ENCODE results near the gene EYA3.
A peak's percentile ranks its signal among the peaks of the same experiment; 100 is the strongest.

EYA3 gene

DNA sequence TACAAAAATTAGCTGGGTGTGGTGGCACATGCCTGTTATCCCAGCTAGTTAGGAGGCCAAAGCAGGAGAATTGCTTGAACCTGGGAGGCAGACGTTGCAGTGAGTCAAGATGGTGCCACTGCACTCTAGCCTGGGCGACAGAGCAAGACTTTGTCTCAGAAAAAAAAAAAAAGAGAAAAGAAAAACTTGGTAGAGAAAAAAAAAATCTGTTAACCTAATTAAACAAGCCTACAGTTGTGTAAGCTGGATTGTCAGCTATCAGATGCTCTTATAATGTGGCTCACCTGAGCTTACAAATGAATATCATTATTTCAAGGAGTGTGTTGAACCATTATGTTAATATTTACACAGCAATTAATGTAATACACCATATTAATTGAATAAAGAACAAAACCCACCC is 26.4 kb upstream of the EYA3 start:
- no peak overlapping the region for H2AK5ac ChIP-seq (ENCODE audit: low read length)
- no peak for DNase-seq

DNA sequence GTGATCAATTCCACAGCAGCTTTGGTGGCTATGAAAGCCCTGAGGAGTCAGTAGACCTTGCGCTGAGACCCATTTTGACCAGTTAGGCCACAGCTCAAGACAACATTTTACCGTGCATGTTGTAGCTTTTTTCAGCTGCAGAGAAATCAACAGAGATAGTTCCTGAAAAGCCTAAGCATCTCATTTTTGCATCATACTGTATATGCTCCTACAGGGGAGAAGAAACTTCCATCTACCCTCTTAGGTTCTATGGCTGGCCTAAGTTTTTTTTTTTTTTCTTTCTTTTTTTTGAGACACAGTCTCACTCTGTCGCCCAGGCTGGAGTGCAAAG is 24.8 kb upstream of the EYA3 start:
- no peak overlapping the region for H3K56ac ChIP-seq (ENCODE audit: low read length)
- no peaks in the 10 kb centered on the region for H3K79me1 ChIP-seq (ENCODE audit: low read length)
- H3K9ac ChIP-seq (ENCODE audit: low read length): no peak overlapping the region
- no peaks in the 10 kb centered on the region for H3K36me3 ChIP-seq (ENCODE audit: control insufficient read depth, insufficient read depth, low read length)
- H3K27me3 ChIP-seq (ENCODE audit: insufficient read depth, low read length, poor library complexity): no peaks in the 10 kb centered on the region
- no peak overlapping the region for H2BK5ac ChIP-seq (ENCODE audit: low read length)
- no peaks in the 10 kb centered on the region for H3K4me1 ChIP-seq (ENCODE audit: control insufficient read depth, low read depth, low read length)
- DNase-seq: no peak
- H2AK5ac ChIP-seq (ENCODE audit: low read length): no peak overlapping the region
- no peak overlapping the region for H3K27ac ChIP-seq (ENCODE audit: low read depth, low read length)
- H4K8ac ChIP-seq (ENCODE audit: low read depth, low read length): no peak overlapping the region
- H2BK15ac ChIP-seq (replicated peaks; ENCODE audit: low read depth): no peak overlapping the region
- H3K4me2 ChIP-seq (ENCODE audit: low read length): no peak overlapping the region
- H2BK120ac ChIP-seq (ENCODE audit: low read depth, low read length): no peak overlapping the region
- H3K23ac ChIP-seq (ENCODE audit: low read length): no peak overlapping the region
- H4K5ac ChIP-seq (ENCODE audit: low read length): no peak overlapping the region
- H3K79me2 ChIP-seq (ENCODE audit: control insufficient read depth, insufficient read depth, low read length): no peaks in the 10 kb centered on the region
- WGBS (ENCODE audit: extremely low coverage, insufficient coverage, low lambda C conversion rate): no CpG with 5 or more reads among the region's 3 CpGs
- no peak overlapping the region for H3K4me3 ChIP-seq (ENCODE audit: low read length)
- no peak overlapping the region for H3K4ac ChIP-seq (ENCODE audit: low read depth, low read length)
- no peak overlapping the region for H3K18ac ChIP-seq (ENCODE audit: low read length)

More for the DNA sequence above, 26.4 kb upstream of the EYA3 start:
- Histone ChIP-seq H3K4me3 (ENCODE audit: low read length) (no peak overlapping the region), H3K4me2 (ENCODE audit: low read length) (no peak overlapping the region), H3K23ac (ENCODE audit: low read length) (no peak overlapping the region), H3K27ac (ENCODE audit: low read depth, low read length) (no peak overlapping the region), H3K36me3 (ENCODE audit: control insufficient read depth, insufficient read depth, low read length) (no peaks in the 10 kb centered on the region), H3K4ac (ENCODE audit: low read depth, low read length) (no peak overlapping the region), H2BK5ac (ENCODE audit: low read length) (no peak overlapping the region), H4K5ac (ENCODE audit: low read length) (no peak overlapping the region), H2BK120ac (ENCODE audit: low read depth, low read length) (no peak overlapping the region), H3K4me1 (ENCODE audit: control insufficient read depth, low read depth, low read length) (no peaks in the 10 kb centered on the region), H3K18ac (ENCODE audit: low read length) (no peak overlapping the region), H3K9ac (ENCODE audit: low read length) (no peak overlapping the region), H3K27me3 (ENCODE audit: insufficient read depth, low read length, poor library complexity) (no peaks in the 10 kb centered on the region), H4K8ac (ENCODE audit: low read depth, low read length) (no peak overlapping the region), H3K79me1 (ENCODE audit: low read length) (no peaks in the 10 kb centered on the region), H3K79me2 (ENCODE audit: control insufficient read depth, insufficient read depth, low read length) (no peaks in the 10 kb centered on the region), H3K56ac (ENCODE audit: low read length) (no peak overlapping the region), H2BK15ac (replicated peaks; ENCODE audit: low read depth) (no peak overlapping the region)
- WGBS (ENCODE audit: extremely low coverage, insufficient coverage, low lambda C conversion rate): no CpG with 5 or more reads among the region's 2 CpGs

DNA sequence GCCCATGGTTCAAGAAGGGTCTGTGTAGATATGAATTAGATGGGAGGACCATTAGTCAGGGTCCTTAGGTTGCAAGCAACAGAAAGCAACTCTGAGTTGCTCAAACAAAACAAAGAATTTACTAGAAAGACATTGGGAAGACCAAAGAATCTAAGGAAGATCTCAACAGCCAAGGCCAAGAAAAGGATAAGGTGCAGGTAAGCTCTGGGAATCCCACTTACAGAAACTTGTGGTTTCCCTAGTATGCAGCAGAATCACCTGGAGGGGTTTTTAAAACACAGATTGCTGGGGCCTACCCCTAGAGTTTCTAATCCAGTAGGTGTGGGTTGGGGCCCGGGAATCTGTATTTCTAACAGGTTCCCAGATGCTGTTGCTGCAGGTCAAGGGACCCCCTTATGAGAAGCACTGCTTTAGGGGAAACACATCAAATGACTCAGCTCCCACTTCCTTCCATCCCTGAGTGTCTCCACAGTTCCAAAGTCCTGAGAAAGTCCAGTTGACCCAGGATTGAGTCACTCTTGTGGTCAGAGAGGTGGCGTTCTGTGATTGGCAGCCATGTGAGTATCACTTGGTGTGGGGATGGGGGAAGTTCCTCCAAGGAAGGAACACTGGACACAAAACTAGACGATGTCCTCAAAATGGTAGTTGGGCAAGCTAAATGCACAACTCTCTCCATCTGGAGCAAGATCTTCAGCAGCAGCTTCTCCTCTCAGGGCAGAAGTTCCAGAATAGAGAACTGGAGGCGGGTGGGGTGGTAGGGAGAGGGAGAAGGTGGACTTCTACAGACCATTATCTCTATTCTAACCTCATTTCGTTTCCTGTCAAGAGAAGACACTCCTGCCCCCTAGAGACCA is 24.2 kb upstream of the EYA3 start:
- no CpG with 5 or more reads among the region's 5 CpGs for WGBS (ENCODE audit: extremely low coverage, insufficient coverage, low lambda C conversion rate)
- no peak overlapping the region for H3K27ac ChIP-seq (ENCODE audit: low read depth, low read length)

DNA sequence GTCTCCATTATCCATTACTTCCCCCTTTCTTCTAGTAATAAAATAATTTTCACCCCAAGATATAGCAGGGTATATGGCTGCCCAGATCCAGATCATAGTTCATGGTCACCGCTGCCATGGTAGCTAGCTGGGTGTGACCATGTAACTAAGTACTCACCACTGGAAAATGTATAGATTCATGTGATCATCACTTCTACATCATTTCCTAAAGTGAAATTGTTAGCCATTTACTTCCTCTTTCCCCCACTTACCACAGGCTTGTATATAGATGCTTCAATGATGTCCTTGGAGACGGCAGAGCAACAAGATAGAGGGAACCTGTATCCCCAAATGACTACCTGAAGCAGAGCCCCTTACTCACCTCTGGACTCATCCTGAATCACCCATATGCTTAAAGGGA is 22.7 kb upstream of the EYA3 start:
- Histone ChIP-seq H3K27ac (ENCODE audit: low read depth, low read length) (no peak overlapping the region), H3K56ac (ENCODE audit: low read length) (no peak overlapping the region), H3K79me1 (ENCODE audit: low read length) (no peaks in the 10 kb centered on the region)

More for the DNA sequence above, 24.2 kb upstream of the EYA3 start:
- H3K79me2 ChIP-seq (ENCODE audit: control insufficient read depth, insufficient read depth, low read length): no peaks in the 10 kb centered on the region
- no peaks in the 10 kb centered on the region for H3K4me1 ChIP-seq (ENCODE audit: control insufficient read depth, low read depth, low read length)
- no peak overlapping the region for H3K23ac ChIP-seq (ENCODE audit: low read length)
- H3K36me3 ChIP-seq (ENCODE audit: control insufficient read depth, insufficient read depth, low read length): no peaks in the 10 kb centered on the region
- H4K5ac ChIP-seq (ENCODE audit: low read length): no peak overlapping the region
- H2BK120ac ChIP-seq (ENCODE audit: low read depth, low read length): no peak overlapping the region
- no peaks in the 10 kb centered on the region for H3K79me1 ChIP-seq (ENCODE audit: low read length)
- no peak overlapping the region for H3K4me3 ChIP-seq (ENCODE audit: low read length)
- no peak overlapping the region for H3K4me2 ChIP-seq (ENCODE audit: low read length)
- no peaks in the 10 kb centered on the region for H3K27me3 ChIP-seq (ENCODE audit: insufficient read depth, low read length, poor library complexity)
- H4K8ac ChIP-seq (ENCODE audit: low read depth, low read length): no peak overlapping the region
- no peak overlapping the region for H2BK5ac ChIP-seq (ENCODE audit: low read length)
- no peak overlapping the region for H3K56ac ChIP-seq (ENCODE audit: low read length)
- H3K18ac ChIP-seq (ENCODE audit: low read length): no peak overlapping the region
- DNase-seq: peak; percentile 67
- no peak overlapping the region for H3K4ac ChIP-seq (ENCODE audit: low read depth, low read length)
- H2AK5ac ChIP-seq (ENCODE audit: low read length): no peak overlapping the region
- H2BK15ac ChIP-seq (replicated peaks; ENCODE audit: low read depth): no peak overlapping the region
- no peak overlapping the region for H3K9ac ChIP-seq (ENCODE audit: low read length)

DNA sequence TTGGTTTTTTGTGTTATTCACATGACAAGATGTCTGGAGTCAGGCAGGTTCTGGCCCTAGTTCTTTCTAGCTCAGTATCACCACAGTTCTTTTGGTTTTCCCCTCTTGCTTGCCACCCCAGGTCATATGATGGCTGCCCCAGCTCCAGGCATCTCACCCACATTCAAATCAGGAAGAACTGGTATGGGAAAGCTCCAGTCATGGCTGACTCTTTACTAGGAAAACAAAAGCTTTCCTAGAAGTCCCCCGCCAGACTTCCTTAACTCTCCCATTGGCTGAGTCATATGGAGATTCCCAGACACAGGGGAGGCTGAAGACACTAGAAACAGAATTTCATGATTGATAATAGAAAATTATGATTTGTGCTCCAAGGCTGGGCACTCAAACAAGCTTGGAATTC is 22.1 kb upstream of the EYA3 start:
- Histone ChIP-seq H2BK15ac (replicated peaks; ENCODE audit: low read depth) (no peak overlapping the region), H3K4me3 (ENCODE audit: low read length) (no peak overlapping the region), H3K27ac (ENCODE audit: low read depth, low read length) (no peak overlapping the region), H2AK5ac (ENCODE audit: low read length) (no peak overlapping the region), H3K9ac (ENCODE audit: low read length) (no peak overlapping the region), H3K4ac (ENCODE audit: low read depth, low read length) (no peak overlapping the region), H3K23ac (ENCODE audit: low read length) (no peak overlapping the region), H3K56ac (ENCODE audit: low read length) (no peak overlapping the region), H4K5ac (ENCODE audit: low read length) (no peak overlapping the region), H3K18ac (ENCODE audit: low read length) (no peak overlapping the region), H3K79me1 (ENCODE audit: low read length) (no peaks in the 10 kb centered on the region), H2BK120ac (ENCODE audit: low read depth, low read length) (no peak overlapping the region), H3K79me2 (ENCODE audit: control insufficient read depth, insufficient read depth, low read length) (no peaks in the 10 kb centered on the region), H3K4me1 (ENCODE audit: control insufficient read depth, low read depth, low read length) (no peaks in the 10 kb centered on the region), H3K4me2 (ENCODE audit: low read length) (no peak overlapping the region), H3K27me3 (ENCODE audit: insufficient read depth, low read length, poor library complexity) (no peaks in the 10 kb centered on the region), H4K8ac (ENCODE audit: low read depth, low read length) (no peak overlapping the region), H3K36me3 (ENCODE audit: control insufficient read depth, insufficient read depth, low read length) (no peaks in the 10 kb centered on the region), H2BK5ac (ENCODE audit: low read length) (no peak overlapping the region)
- DNase-seq: no peak
- WGBS (ENCODE audit: extremely low coverage, insufficient coverage, low lambda C conversion rate): no CpG with 5 or more reads among the region's 1 CpG

More for the DNA sequence above, 22.7 kb upstream of the EYA3 start:
- Histone ChIP-seq H3K23ac (ENCODE audit: low read length) (no peak overlapping the region), H4K5ac (ENCODE audit: low read length) (no peak overlapping the region), H4K8ac (ENCODE audit: low read depth, low read length) (no peak overlapping the region), H3K18ac (ENCODE audit: low read length) (no peak overlapping the region), H2BK15ac (replicated peaks; ENCODE audit: low read depth) (no peak overlapping the region), H3K4me2 (ENCODE audit: low read length) (no peak overlapping the region), H3K79me2 (ENCODE audit: control insufficient read depth, insufficient read depth, low read length) (no peaks in the 10 kb centered on the region), H2BK5ac (ENCODE audit: low read length) (no peak overlapping the region), H3K4me1 (ENCODE audit: control insufficient read depth, low read depth, low read length) (no peaks in the 10 kb centered on the region), H2AK5ac (ENCODE audit: low read length) (no peak overlapping the region), H3K4ac (ENCODE audit: low read depth, low read length) (no peak overlapping the region), H3K9ac (ENCODE audit: low read length) (no peak overlapping the region), H3K27me3 (ENCODE audit: insufficient read depth, low read length, poor library complexity) (no peaks in the 10 kb centered on the region), H3K4me3 (ENCODE audit: low read length) (no peak overlapping the region), H3K36me3 (ENCODE audit: control insufficient read depth, insufficient read depth, low read length) (no peaks in the 10 kb centered on the region), H2BK120ac (ENCODE audit: low read depth, low read length) (no peak overlapping the region)
- DNase-seq: no peak
- no CpG with 5 or more reads among the region's 2 CpGs for WGBS (ENCODE audit: extremely low coverage, insufficient coverage, low lambda C conversion rate)

DNA sequence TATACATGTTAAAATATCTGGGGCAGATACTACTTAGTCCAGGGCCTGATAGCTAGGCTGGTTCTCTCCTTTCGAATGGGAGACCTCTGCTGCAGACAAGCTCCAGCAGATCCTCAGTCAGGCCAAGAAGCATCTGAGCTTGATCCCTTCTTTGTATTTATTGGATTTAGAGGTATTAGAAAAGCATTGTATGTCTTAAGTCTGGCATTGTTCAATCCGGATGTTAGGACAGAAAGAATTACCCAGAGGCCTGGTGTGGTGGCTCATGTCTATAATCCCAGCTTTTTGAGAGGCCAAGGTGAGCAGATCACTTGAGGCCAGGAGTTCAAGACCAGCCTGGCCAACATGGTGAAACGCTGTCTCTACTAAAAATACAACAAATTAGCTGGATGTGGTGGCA is 21.2 kb upstream of the EYA3 start:
- no peak overlapping the region for H2BK120ac ChIP-seq (ENCODE audit: low read depth, low read length)
- H3K79me1 ChIP-seq (ENCODE audit: low read length): no peaks in the 10 kb centered on the region
- no peak overlapping the region for H3K27ac ChIP-seq (ENCODE audit: low read depth, low read length)
- DNase-seq: no peak
- no peak overlapping the region for H3K4me3 ChIP-seq (ENCODE audit: low read length)
- H2BK5ac ChIP-seq (ENCODE audit: low read length): no peak overlapping the region
- no CpG with 5 or more reads among the region's 3 CpGs for WGBS (ENCODE audit: extremely low coverage, insufficient coverage, low lambda C conversion rate)
- no peak overlapping the region for H2AK5ac ChIP-seq (ENCODE audit: low read length)
- H4K8ac ChIP-seq (ENCODE audit: low read depth, low read length): no peak overlapping the region
- no peak overlapping the region for H3K18ac ChIP-seq (ENCODE audit: low read length)
- H2BK15ac ChIP-seq (replicated peaks; ENCODE audit: low read depth): no peak overlapping the region
- no peak overlapping the region for H3K4ac ChIP-seq (ENCODE audit: low read depth, low read length)
- H3K4me2 ChIP-seq (ENCODE audit: low read length): no peak overlapping the region
- H4K5ac ChIP-seq (ENCODE audit: low read length): no peak overlapping the region
- H3K79me2 ChIP-seq (ENCODE audit: control insufficient read depth, insufficient read depth, low read length): no peaks in the 10 kb centered on the region
- no peaks in the 10 kb centered on the region for H3K27me3 ChIP-seq (ENCODE audit: insufficient read depth, low read length, poor library complexity)
- peaks cover 2% of the 10 kb centered on the region for H3K4me1 ChIP-seq (ENCODE audit: control insufficient read depth, low read depth, low read length)
- no peaks in the 10 kb centered on the region for H3K36me3 ChIP-seq (ENCODE audit: control insufficient read depth, insufficient read depth, low read length)
- H3K23ac ChIP-seq (ENCODE audit: low read length): no peak overlapping the region
- no peak overlapping the region for H3K56ac ChIP-seq (ENCODE audit: low read length)
- no peak overlapping the region for H3K9ac ChIP-seq (ENCODE audit: low read length)
